ENCODE data around the gene KANSL1. TPM values are rescaled to one million over a fixed set of nuclear protein-coding genes. Genes with fewer than 3 reads are reported as not detected.

The KANSL1 gene
- total and polyA plus RNA-seq, 2 experiments from 2014 or later = 37.3 to 84.3 TPM

- H3K4me2 ChIP-seq = no peak overlapping the region
- H2AFZ ChIP-seq = no peak overlapping the region
- no peaks in the 10 kb centered on the region for H3K9me3 ChIP-seq (ENCODE audit: low read depth)
- H4K20me1 ChIP-seq (ENCODE audit: insufficient read depth, poor library complexity, severe bottlenecking) = peaks cover 100% of the 10 kb centered on the region
- H3K79me2 ChIP-seq = peaks cover 100% of the 10 kb centered on the region
- 56% methylated on average over 3 of the region's 3 CpGs for WGBS (ENCODE audit: low lambda C conversion rate, missing lambda C conversion rate)
- no peak overlapping the region for H3K4me3 ChIP-seq
- H3K27ac ChIP-seq = no peak overlapping the region
- H3K4me1 ChIP-seq (ENCODE audit: insufficient read depth) = peaks cover 10% of the 10 kb centered on the region
- no peak for DNase-seq (ENCODE audit: low spot score)
- no peaks in the 10 kb centered on the region for H3K27me3 ChIP-seq
- no peaks in the 10 kb centered on the region for H3K9me2 ChIP-seq (replicated peaks; ENCODE audit: insufficient read depth)
- TF ChIP-seq EZH2 (IDR thresholded peaks at IDR 0.05; ENCODE audit: borderline replicate concordance) (no peak), CTCF (IDR thresholded peaks at IDR 0.05; ENCODE audit: poor library complexity) (no peak), EZH2phosphoT487 (IDR thresholded peaks at IDR 0.05; ENCODE audit: low read depth, severe bottlenecking, unreplicated experiment) (no peak)
- no peaks in the 10 kb centered on the region for H3K36me3 ChIP-seq (replicated peaks; ENCODE audit: insufficient read depth, low read depth)
Observed at GRCh38 chr17:46176975-46177374, 16.3 kb downstream of the KANSL1 start.

GRCh38 chr17:46175891-46176290 lies 17.3 kb downstream of the KANSL1 start:
- H3K27me3 ChIP-seq = no peaks in the 10 kb centered on the region
- H3K79me2 ChIP-seq = peaks cover 100% of the 10 kb centered on the region
- no peaks in the 10 kb centered on the region for H3K9me2 ChIP-seq (replicated peaks; ENCODE audit: insufficient read depth)
- no peak overlapping the region for H3K4me2 ChIP-seq
- H3K9me3 ChIP-seq (ENCODE audit: low read depth) = no peaks in the 10 kb centered on the region
- H3K4me1 ChIP-seq (ENCODE audit: insufficient read depth) = peaks cover 10% of the 10 kb centered on the region
- no peak overlapping the region for H2AFZ ChIP-seq
- no peak for DNase-seq (ENCODE audit: low spot score)
- TF ChIP-seq EZH2phosphoT487 (IDR thresholded peaks at IDR 0.05; ENCODE audit: low read depth, severe bottlenecking, unreplicated experiment) = no peak
- no peak for TF ChIP-seq CTCF (IDR thresholded peaks at IDR 0.05; ENCODE audit: poor library complexity)
- no peak for TF ChIP-seq EZH2 (IDR thresholded peaks at IDR 0.05; ENCODE audit: borderline replicate concordance)
- H3K36me3 ChIP-seq (replicated peaks; ENCODE audit: insufficient read depth, low read depth) = no peaks in the 10 kb centered on the region
- H3K27ac ChIP-seq = no peak overlapping the region
- H4K20me1 ChIP-seq (ENCODE audit: insufficient read depth, poor library complexity, severe bottlenecking) = peaks cover 100% of the 10 kb centered on the region
- WGBS (ENCODE audit: low lambda C conversion rate, missing lambda C conversion rate) = 28% methylated on average over 1 of the region's 1 CpG
- no peak overlapping the region for H3K4me3 ChIP-seq

GRCh38 chr17:46173153-46173552 lies 20.1 kb downstream of the KANSL1 start:
- DNase-seq (ENCODE audit: low spot score) = no peak
- TF ChIP-seq EZH2 (IDR thresholded peaks at IDR 0.05; ENCODE audit: borderline replicate concordance) (no peak), CTCF (IDR thresholded peaks at IDR 0.05; ENCODE audit: poor library complexity) (no peak), EZH2phosphoT487 (IDR thresholded peaks at IDR 0.05; ENCODE audit: low read depth, severe bottlenecking, unreplicated experiment) (no peak)
- Histone ChIP-seq H3K4me3 (no peak overlapping the region), H3K27ac (no peak overlapping the region), H3K36me3 (replicated peaks; ENCODE audit: insufficient read depth, low read depth) (no peaks in the 10 kb centered on the region), H3K9me3 (ENCODE audit: low read depth) (no peaks in the 10 kb centered on the region), H3K27me3 (no peaks in the 10 kb centered on the region), H2AFZ (no peak overlapping the region), H3K4me2 (no peak overlapping the region), H4K20me1 (ENCODE audit: insufficient read depth, poor library complexity, severe bottlenecking) (peaks cover 100% of the 10 kb centered on the region), H3K9me2 (replicated peaks; ENCODE audit: insufficient read depth) (no peaks in the 10 kb centered on the region), H3K4me1 (ENCODE audit: insufficient read depth) (peaks cover 6% of the 10 kb centered on the region), H3K79me2 (peaks cover 100% of the 10 kb centered on the region)
- 92% methylated on average over 2 of the region's 2 CpGs for WGBS (ENCODE audit: low lambda C conversion rate, missing lambda C conversion rate)

GRCh38 chr17:46171939-46172338 lies 21.3 kb downstream of the KANSL1 start:
- H3K9me3 ChIP-seq (ENCODE audit: low read depth) = no peaks in the 10 kb centered on the region
- H4K20me1 ChIP-seq (ENCODE audit: insufficient read depth, poor library complexity, severe bottlenecking) = peaks cover 100% of the 10 kb centered on the region
- WGBS (ENCODE audit: low lambda C conversion rate, missing lambda C conversion rate) = 84% methylated on average over 14 of the region's 14 CpGs
- no peak overlapping the region for H3K27ac ChIP-seq
- no peaks in the 10 kb centered on the region for H3K9me2 ChIP-seq (replicated peaks; ENCODE audit: insufficient read depth)
- H3K4me1 ChIP-seq (ENCODE audit: insufficient read depth) = peaks cover 18% of the 10 kb centered on the region
- no peak for TF ChIP-seq EZH2phosphoT487 (IDR thresholded peaks at IDR 0.05; ENCODE audit: low read depth, severe bottlenecking, unreplicated experiment)
- TF ChIP-seq CTCF (IDR thresholded peaks at IDR 0.05; ENCODE audit: poor library complexity) = no peak
- TF ChIP-seq EZH2 (IDR thresholded peaks at IDR 0.05; ENCODE audit: borderline replicate concordance) = no peak
- no peak overlapping the region for H3K4me3 ChIP-seq
- no peaks in the 10 kb centered on the region for H3K36me3 ChIP-seq (replicated peaks; ENCODE audit: insufficient read depth, low read depth)
- DNase-seq (ENCODE audit: low spot score) = no peak
- H3K79me2 ChIP-seq = peaks cover 100% of the 10 kb centered on the region
- H2AFZ ChIP-seq = no peak overlapping the region
- H3K4me2 ChIP-seq = no peak overlapping the region
- no peaks in the 10 kb centered on the region for H3K27me3 ChIP-seq

Measured in hepatocyte (in vitro differentiated cells).